Measurements from ENCODE around the gene PGLYRP2.
"Not testable (repeated sequence)": the region's sequence is repeated elsewhere in the genome, so short reads cannot be mapped to it uniquely, and the experiment has no call there.

PGLYRP2 gene

GRCh38 chr19:15479391-15480345 lies at the start of gene PGLYRP2:
Gene PGLYRP2, minus strand, starts transcription at chr19:15479501. Its CDS starts 130 bp downstream, at chr19:15479371.
- DNase-seq (ENCODE audit: low read depth, low spot score), result no peak

GRCh38 chr19:15527705-15528104 lies 48.4 kb upstream of the PGLYRP2 start:
- no peak for DNase-seq (ENCODE audit: low read depth, low spot score)

- no peak for DNase-seq (ENCODE audit: low read depth, low spot score)
Measured at GRCh38 chr19:15526408-15526807, 47.1 kb upstream of the PGLYRP2 start.

GRCh38 chr19:15525291-15525690 lies 46.0 kb upstream of the PGLYRP2 start:
- DNase-seq (ENCODE audit: low read depth, low spot score), result no peak

- DNase-seq (ENCODE audit: low read depth, low spot score), result no peak
Measured at GRCh38 chr19:15524781-15525180, 45.5 kb upstream of the PGLYRP2 start.

- DNase-seq (ENCODE audit: low read depth, low spot score), result no peak
Measured at GRCh38 chr19:15519433-15519976, 40.2 kb upstream of the PGLYRP2 start.

- DNase-seq (ENCODE audit: low read depth, low spot score), result no peak
Measured at GRCh38 chr19:15517778-15518177, 38.5 kb upstream of the PGLYRP2 start.

GRCh38 chr19:15516363-15516762 lies 37.1 kb upstream of the PGLYRP2 start:
- no peak for DNase-seq (ENCODE audit: low read depth, low spot score)

- not testable (repeated sequence) for DNase-seq (ENCODE audit: low read depth, low spot score)
Measured at GRCh38 chr19:15515227-15515625, 35.9 kb upstream of the PGLYRP2 start.

GRCh38 chr19:15511671-15512424 lies 32.5 kb upstream of the PGLYRP2 start:
- DNase-seq (ENCODE audit: low read depth, low spot score), result no peak

GRCh38 chr19:15508035-15508710 lies 28.9 kb upstream of the PGLYRP2 start, which contains the start of gene CYP4F22:
Gene CYP4F22, plus strand, starts transcription at chr19:15508525. Its CDS starts 16,812 bp downstream, at chr19:15525337.
- DNase-seq (ENCODE audit: low read depth, low spot score), result no peak

GRCh38 chr19:15507068-15508034 lies 28.1 kb upstream of the PGLYRP2 start:
- no peak for DNase-seq (ENCODE audit: low read depth, low spot score)

GRCh38 chr19:15506074-15506571 lies 26.8 kb upstream of the PGLYRP2 start:
- no peak for DNase-seq (ENCODE audit: low read depth, low spot score)

GRCh38 chr19:15502264-15502663 lies 23.0 kb upstream of the PGLYRP2 start:
- no peak for DNase-seq (ENCODE audit: low read depth, low spot score)

- no peak for DNase-seq (ENCODE audit: low read depth, low spot score)
Measured at GRCh38 chr19:15501596-15501995, 22.3 kb upstream of the PGLYRP2 start.

GRCh38 chr19:15498910-15499309 lies 19.6 kb upstream of the PGLYRP2 start:
- DNase-seq (ENCODE audit: low read depth, low spot score), result no peak

GRCh38 chr19:15498156-15498858 lies 19.0 kb upstream of the PGLYRP2 start:
- no peak for DNase-seq (ENCODE audit: low read depth, low spot score)

GRCh38 chr19:15495151-15495550 lies 15.8 kb upstream of the PGLYRP2 start:
- DNase-seq (ENCODE audit: low read depth, low spot score), result no peak

GRCh38 chr19:15488489-15489226 lies 9.4 kb upstream of the PGLYRP2 start:
- no peak for DNase-seq (ENCODE audit: low read depth, low spot score)
